Middle frontal gyrus (tissue), 1 donor: Measurements from ENCODE around the gene RHBDF2.
A peak's percentile ranks its signal among the peaks of the same experiment; 100 is the strongest.
"Not testable (repeated sequence)": the region's sequence is repeated elsewhere in the genome, so short reads cannot be mapped to it uniquely, and the experiment has no call there.

Experiments used
- DNase-seq: peaks from one replicate; pipeline ENCODE4 v3.0.0-alpha.2; 2015; ENCODE audit warnings: low spot score; ENCODE audit errors: extremely low spot score

RHBDF2 gene

GRCh38 chr17:76525513-76525833, 24.2 kb upstream of the RHBDF2 start:
- DNase-seq = not testable (repeated sequence)

DNA sequence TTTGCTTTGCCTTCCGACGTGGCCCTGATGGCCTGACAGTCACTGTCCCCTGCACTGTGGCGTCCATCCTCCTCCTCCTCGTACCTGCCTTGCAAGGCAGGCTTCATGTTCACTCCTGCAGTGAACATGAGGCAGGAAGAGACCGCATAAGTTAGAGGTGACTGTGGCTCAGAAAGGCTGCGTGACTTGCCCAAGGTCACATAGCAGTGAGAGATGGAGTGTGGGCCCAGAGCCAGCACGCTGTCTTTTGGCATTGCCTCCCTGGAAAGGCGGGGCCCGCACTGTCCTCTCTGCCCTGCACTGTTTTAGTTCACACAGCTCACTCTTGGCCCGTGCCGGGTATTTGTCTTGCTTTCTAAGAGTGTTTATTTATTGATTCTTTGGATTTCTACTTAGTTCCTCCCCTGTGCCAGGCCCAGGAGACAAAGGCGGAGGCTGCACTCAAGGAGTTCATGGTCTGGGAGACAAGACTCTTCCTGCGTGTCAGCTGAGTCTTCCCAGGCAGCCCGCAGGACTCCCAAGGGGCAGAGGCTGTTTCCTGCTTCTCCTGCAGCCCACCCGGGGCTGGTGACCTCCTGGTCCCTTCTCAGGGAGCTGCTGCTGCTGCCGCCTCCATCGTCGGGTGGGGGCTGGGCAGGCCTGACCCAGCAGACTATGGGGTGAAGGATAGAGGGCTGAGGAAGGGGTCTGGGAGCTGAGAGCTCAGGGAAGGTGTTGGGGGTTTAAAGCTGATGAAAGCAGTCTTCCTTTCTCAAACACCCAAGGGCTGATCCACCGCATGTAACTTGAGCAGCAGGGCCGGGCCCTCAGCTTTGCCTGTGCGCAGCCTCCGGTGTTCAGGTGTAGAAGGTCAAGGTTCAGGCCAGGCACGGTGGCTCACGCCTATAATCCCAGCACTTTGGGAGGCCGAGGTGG, 23.6 kb upstream of the RHBDF2 start:
- no peak for DNase-seq

DNA sequence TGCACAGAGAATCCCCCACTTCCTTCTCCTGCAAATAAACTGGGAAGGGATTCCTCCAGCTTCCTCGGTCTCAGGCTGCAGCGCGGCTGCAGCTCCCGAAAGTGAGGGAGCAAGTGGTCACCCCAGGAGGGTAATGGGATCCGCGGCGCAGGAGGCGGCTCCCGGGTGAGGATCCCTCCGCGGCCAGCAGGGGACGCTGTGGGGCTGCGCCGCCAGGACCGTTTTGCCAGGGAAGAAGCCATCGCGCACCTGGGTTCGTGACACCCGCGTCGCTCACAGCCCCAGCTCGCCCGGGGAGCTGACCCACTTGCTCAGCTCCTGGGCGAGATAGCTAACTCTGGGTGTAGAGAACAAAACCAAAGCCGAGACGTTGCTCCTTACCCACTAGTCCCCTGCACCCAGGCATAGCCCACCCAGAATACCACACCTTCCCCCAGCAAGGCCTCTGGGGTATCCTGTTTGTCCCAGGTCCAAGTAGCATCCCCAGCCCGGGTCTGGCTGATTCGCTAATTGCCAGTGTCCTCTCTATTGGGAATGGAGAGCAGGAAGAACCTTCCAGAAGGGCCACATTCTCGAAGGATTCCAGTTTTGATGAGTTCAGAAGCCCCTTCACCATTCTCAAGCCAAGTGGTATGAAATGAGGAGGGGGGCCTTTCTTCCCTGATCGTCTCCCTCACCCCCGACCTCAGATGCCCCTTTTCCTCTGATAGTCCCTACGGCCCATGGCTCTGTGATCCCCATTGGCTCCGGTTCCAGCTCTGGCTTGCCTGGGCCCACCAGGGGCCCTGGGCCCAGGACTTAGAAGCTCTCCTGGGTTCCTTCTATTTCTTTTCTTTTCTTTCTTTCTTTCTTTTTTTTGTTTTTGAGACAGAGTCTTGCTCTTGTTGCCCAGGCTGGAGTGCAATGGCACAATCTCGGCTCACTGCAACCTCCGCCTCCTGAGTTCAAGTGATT, 22.1 kb upstream of the RHBDF2 start:
- no peak for DNase-seq

DNA sequence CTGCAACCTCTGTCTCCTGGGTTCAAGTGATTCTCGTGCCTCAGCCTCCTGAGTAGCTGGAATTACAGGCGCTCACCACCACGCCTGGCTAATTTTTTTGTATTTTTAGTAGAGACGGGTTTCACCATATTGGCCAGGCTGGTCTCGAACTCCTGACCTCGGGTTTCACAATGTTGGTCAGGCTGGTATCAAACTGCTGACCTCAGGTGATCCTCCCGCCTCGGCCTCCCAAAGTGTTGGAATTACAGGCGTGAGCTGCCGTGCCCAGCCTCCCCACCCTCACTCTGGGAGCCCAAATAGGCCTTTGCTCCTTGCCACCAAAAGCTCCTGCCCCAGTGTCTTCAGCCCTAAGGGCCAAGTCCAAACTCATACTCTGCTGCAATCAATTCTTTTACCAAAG, 20.5 kb upstream of the RHBDF2 start:
- not testable (repeated sequence) for DNase-seq

DNA sequence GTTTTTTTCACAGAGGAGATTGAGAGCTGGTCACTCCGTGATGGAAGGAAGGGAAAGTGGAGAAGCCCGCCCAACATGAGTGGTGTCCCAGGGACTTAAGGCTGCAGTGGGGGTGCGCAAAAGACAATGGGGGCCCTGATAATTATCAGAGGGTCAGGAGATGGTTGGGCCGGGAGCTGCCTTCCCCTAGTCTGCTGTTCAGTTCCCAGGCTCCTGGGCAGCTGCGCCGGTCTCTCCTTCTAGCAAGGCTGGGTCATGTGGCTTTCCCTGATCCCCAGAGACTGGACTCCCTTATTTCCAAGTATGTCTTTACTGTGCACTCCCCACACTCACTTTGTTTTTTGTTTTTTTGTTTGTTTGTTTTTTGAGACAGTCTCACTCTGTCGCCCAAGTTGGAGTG, 20.0 kb upstream of the RHBDF2 start:
- DNase-seq = no peak

- DNase-seq = no peak
These were observed 18.1 kb upstream of the RHBDF2 start for GRCh38 chr17:76519048-76519966.

GRCh38 chr17:76517638-76518038, 16.4 kb upstream of the RHBDF2 start:
- DNase-seq = no peak

DNA sequence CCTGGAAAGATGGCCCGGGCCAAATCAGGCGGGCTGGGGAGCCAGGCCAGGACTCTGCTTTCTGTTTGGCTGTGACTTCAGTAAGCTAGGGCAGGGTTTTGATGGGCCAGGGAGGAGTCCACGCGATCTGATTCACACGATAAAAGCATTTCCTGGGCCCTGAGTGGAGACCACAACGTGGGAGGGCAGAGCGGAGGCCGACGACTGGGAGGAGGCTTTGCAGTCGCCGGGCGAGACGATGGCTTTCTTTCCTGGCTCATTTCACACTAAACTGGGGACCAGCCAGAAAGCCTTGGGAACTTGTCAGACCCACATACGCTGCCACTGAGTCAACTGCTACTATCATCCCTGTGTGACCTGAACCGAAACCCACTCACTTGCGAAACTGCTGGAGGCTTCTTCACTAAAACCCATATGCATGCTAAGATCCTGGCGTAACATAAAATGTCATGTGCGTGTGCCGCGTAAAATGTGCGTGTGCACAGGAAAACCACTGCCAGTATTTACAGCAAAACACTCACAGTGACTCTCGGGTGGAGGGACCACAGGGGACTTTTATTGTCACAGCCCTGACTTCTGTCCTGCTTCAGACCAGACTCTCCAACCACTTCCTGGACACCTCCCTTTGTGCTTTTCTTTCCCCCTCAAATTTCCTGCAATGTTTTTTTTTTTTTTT, 14.2 kb upstream of the RHBDF2 start:
- no peak for DNase-seq

- DNase-seq = not testable (repeated sequence)
These were observed 13.1 kb upstream of the RHBDF2 start for GRCh38 chr17:76514355-76514754.

GRCh38 chr17:76513306-76513692, 12.1 kb upstream of the RHBDF2 start:
- DNase-seq = no peak

DNA sequence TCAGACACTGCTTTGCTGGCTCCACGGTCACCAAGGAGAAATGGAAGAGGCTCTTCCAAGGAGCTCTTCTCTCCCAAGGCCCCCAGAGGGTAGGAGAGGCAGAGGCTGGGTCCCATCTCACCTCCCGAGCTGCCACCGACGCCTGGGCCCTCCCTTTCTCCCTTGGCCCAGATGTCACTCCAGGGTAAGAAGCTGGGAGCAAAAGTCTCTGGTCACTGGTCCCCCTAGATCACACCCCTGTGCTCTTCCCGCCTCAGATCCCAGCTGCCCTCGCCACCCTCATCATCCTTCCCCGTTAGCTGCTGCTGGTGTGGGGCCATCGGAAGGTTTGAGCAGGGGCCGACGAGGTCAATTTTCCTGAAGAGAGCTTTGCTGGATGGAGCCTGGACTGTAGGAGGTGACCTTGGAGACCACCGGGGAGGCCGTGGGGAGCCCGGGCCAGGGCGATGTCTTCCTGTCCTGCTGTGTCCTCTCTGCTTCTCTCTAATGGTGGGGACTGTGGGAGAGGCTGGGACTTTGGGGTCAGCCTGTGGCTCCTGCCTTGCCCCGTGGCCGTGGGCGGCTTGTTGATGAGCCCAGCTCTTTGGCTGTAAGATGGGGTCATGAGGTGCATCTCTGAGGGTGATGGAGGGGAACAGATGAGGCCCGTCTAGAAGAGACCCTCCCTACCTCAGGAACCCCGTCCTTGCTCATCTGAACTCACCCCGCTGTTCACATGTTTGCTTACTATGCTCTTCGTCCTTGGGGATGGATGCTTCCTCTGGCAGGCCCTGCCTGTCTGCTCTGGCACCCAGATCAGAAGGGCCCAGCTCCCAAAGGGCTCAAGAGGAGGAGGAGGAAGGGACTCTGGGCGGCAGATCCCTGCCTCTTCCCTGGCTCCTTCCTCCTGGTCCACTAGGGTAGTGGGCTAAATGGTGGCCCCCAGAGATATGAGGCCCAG, 11.4 kb upstream of the RHBDF2 start:
- no peak for DNase-seq

GRCh38 chr17:76511668-76512365, 10.6 kb upstream of the RHBDF2 start:
- DNase-seq = no peak

DNA sequence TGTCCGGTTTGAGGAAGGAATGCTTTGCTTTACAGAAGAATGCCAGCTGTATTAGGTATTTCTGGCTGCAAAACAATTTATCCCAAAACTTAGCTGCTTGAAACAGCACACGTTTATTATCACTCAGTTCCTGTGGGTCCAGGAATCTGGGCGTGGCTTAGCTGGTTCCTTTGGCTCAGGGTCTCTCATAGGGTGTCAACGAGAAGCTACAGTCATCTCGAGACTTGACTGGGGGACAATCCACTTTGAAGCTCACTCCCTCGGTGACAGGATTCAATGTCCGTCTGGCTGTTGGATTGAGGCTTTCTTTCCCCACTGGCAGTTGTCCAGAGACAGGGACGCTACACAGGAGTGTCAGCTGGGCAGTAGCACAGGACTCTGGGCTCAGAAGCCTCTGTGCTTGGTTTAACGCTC, 9.6 kb upstream of the RHBDF2 start:
- DNase-seq = no peak

- DNase-seq = not testable (repeated sequence)
These were observed 7.3 kb upstream of the RHBDF2 start for GRCh38 chr17:76508472-76509063.

GRCh38 chr17:76506408-76507345, 5.5 kb upstream of the RHBDF2 start:
- peak; percentile 81 for DNase-seq

DNA sequence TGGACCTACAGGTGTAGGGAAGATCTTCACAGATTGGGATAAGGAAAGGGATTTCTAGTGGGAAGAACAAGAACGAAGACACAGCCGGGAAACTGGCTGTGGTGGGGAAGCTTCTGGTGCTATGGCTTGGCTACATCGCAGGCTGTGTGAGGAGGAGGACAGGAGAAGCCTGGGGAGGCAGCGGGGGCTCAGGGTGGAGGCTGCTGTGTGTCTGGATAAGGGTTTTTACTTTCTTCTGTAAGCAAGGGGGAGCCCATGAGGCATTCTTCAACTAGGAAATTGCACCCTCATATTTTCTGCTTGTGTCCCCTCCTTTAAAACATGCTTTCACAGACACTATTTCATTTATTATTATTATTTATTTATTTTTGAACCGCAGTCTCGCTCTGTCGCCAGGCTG, 2.9 kb upstream of the RHBDF2 start:
- DNase-seq = no peak
